Panc1 (cell line): ENCODE measurements around the gene SGF29. TPM values are rescaled to one million over a fixed set of nuclear protein-coding genes. Genes with fewer than 3 reads are reported as not detected.

ENCODE experiments used
- ATAC-seq: fragments of 200-7000 bp; cut with Tn5 transposase; 2 replicates; pipeline ENCODE4 v1.9.1; 2020; ENCODE audit warnings: mild to moderate bottlenecking, moderate library complexity
- BruUV-seq: library from RNA; stranded (reverse); fragments of 400-500 nt; replicated peaks from 2 replicates; lab custom pipeline; 2021; lab: Mats Ljungman, UMichigan
- CTCF ChIA-PET: fragments of 300-600 bp; sonication (Branson Sonifier 250); formaldehyde crosslinking; loops from one replicate; lab custom pipeline; 2022; ENCODE audit warnings: antibody characterized with exemption; lab: Charles Lee
- POLR2A ChIA-PET: fragments of 300-600 bp; sonication (Branson Sonifier 250); formaldehyde crosslinking; loops from one replicate; lab custom pipeline; 2022; ENCODE audit warnings: antibody characterized with exemption; lab: Charles Lee
- DNase-seq: peaks from one replicate; pipeline ENCODE4 v3.0.0-alpha.2; 2010; ENCODE audit warnings: low read depth, low spot score
- H3K27ac ChIP-seq: 2 replicates; pipeline ENCODE4 v1.5.1; 2011; ENCODE audit warnings: mild to moderate bottlenecking, low read length, inconsistent platforms
- H3K27me3 ChIP-seq: fragments of 200-500 bp; sonication (Bioruptor generic); 2 replicates; pipeline ENCODE4 v1.6.0; 2014; ENCODE audit warnings: low read length, inconsistent platforms; ENCODE audit not compliant: control insufficient read depth, insufficient read depth
- H3K36me3 ChIP-seq: fragments of 200-500 bp; sonication (Bioruptor generic); 2 replicates; pipeline ENCODE4 v1.5.1; 2014; ENCODE audit warnings: inconsistent platforms, mild to moderate bottlenecking, low read length, moderate library complexity; ENCODE audit not compliant: control insufficient read depth, insufficient read depth
- H3K4me1 ChIP-seq: 2 replicates; pipeline ENCODE4 v1.5.1; 2011; ENCODE audit warnings: inconsistent platforms, mild to moderate bottlenecking, low read length, moderate library complexity; ENCODE audit not compliant: control insufficient read depth, insufficient read depth
- H3K4me3 ChIP-seq, 2 experiments: 2 replicates each; pipeline ENCODE4 v1.5.1; 2011 to 2012; ENCODE audit warnings: low read depth in 2 of 2, low read length in 2 of 2, mild to moderate bottlenecking in 2 of 2, inconsistent platforms in 1 of 2, moderate library complexity in 1 of 2
- H3K9me3 ChIP-seq: fragments of 200-500 bp; sonication (Bioruptor generic); 2 replicates; pipeline ENCODE4 v1.5.1; 2014; ENCODE audit warnings: low read depth, mild to moderate bottlenecking, inconsistent platforms, low read length, moderate library complexity; ENCODE audit not compliant: control insufficient read depth, insufficient read depth
- CTCF ChIP-seq: fragments of 450-650 bp; IDR thresholded peaks from 2 replicates; pipeline ENCODE4 v1.5.1; 2017; ENCODE audit warnings: mild to moderate bottlenecking
- POLR2AphosphoS5 ChIP-seq: IDR thresholded peaks from 2 replicates; pipeline ENCODE4 v1.6.1; 2012; ENCODE audit warnings: mild to moderate bottlenecking, low read depth, low read length, moderate library complexity
- REST ChIP-seq, 2 experiments: IDR thresholded peaks; 2 replicates each; pipeline ENCODE4 v1.6.1; 2011 to 2012; ENCODE audit warnings: low read depth in 2 of 2, control low read depth in 1 of 2, low read length in 1 of 2, mild to moderate bottlenecking in 1 of 2, moderate library complexity in 1 of 2; ENCODE audit not compliant: insufficient read depth in 1 of 2
- SIN3A ChIP-seq: IDR thresholded peaks from 2 replicates; pipeline ENCODE4 v1.6.1; 2012; ENCODE audit warnings: low read depth, mild to moderate bottlenecking, low read length, moderate library complexity, borderline replicate concordance; ENCODE audit not compliant: insufficient read depth
- TCF7L2 ChIP-seq: IDR thresholded peaks from 2 replicates; pipeline ENCODE4 v1.6.1; 2011; ENCODE audit warnings: mild to moderate bottlenecking, low read depth, low read length, inconsistent platforms
- in situ Hi-C: cut with HindIII; loops from 2 replicates; pipeline ENCODE4 v1.10.0; 2016; ENCODE audit warnings: low sequenced_read_pairs, low pct_unique_long_range_greater_than_20kb
- intact Hi-C: fragments of 100-400 bp; cut with micrococcal nuclease; formaldehyde crosslinking; loops from one replicate; pipeline ENCODE4 v1.10.0; 2022; ENCODE audit not compliant: unreplicated experiment
- total RNA-seq: library from RNA; stranded (reverse); gene quantifications from one replicate; pipeline ENCODE4 v1.2.1, GENCODE V29; 2021; ENCODE audit not compliant: unreplicated experiment

Gene SGF29
- total RNA-seq, 1 experiment from 2014 or later, result 29.5 TPM

GRCh38 chr16:28567292-28567691, 13.6 kb downstream of the SGF29 start:
- BruUV-seq, result TSS peak; percentile 62
- Histone ChIP-seq H3K36me3 (no peaks in the 10 kb centered on the region), H3K27me3 (no peaks in the 10 kb centered on the region), H3K4me3 (no peak overlapping the region), H3K27ac (no peak overlapping the region), H3K9me3 (peaks cover 7% of the 10 kb centered on the region; the same call in 1 of the 2 replicates), H3K4me1 (no peaks in the 10 kb centered on the region)
- in situ Hi-C loops, result no loop called here
- ATAC-seq (no peak), DNase-seq (no peak)
- intact Hi-C loops, result no loop called here
- ChIA-PET POLR2A (no interaction called here), CTCF (no interaction called here)
- no peak for TF ChIP-seq POLR2AphosphoS5
- TF ChIP-seq SIN3A, result no peak
- TF ChIP-seq TCF7L2, result no peak
- TF ChIP-seq CTCF, result no peak
- no peak for TF ChIP-seq REST (IDR thresholded peaks at IDR 0.05; ENCODE audit: insufficient read depth in 1 of 2, low read depth in 2 of 2, low read length in 1 of 2)

- intact Hi-C loops (no loop called here), in situ Hi-C loops (no loop called here)
- no TSS peak for BruUV-seq
- DNase-seq, result no peak
- H3K9me3 ChIP-seq, result peaks cover 7% of the 10 kb centered on the region; the same call in 1 of the 2 replicates
- no peak for TF ChIP-seq POLR2AphosphoS5
- no peak for TF ChIP-seq REST (IDR thresholded peaks at IDR 0.05; ENCODE audit: insufficient read depth in 1 of 2, low read depth in 2 of 2, low read length in 1 of 2)
- TF ChIP-seq CTCF, result no peak
- TF ChIP-seq TCF7L2, result no peak
- TF ChIP-seq SIN3A, result no peak
- no peak for ATAC-seq
- no peaks in the 10 kb centered on the region for H3K4me1 ChIP-seq
- CTCF ChIA-PET, result no interaction called here
- H3K36me3 ChIP-seq, result no peaks in the 10 kb centered on the region
- no peaks in the 10 kb centered on the region for H3K27me3 ChIP-seq
- no peak overlapping the region for H3K27ac ChIP-seq
- POLR2A ChIA-PET, result no interaction called here
- H3K4me3 ChIP-seq, result no peak overlapping the region
Observed at GRCh38 chr16:28569021-28569420, 15.3 kb downstream of the SGF29 start.
